CD4-positive, alpha-beta T cell treated with Interleukin-1 beta for 1 hour (primary cell): ENCODE data around the gene CDC42BPG.

ENCODE experiments used
- DNase-seq, 2 donors: peaks; one replicate each; pipeline ENCODE4 v3.0.0-alpha.2; 2020 to 2022

CDC42BPG gene

DNA sequence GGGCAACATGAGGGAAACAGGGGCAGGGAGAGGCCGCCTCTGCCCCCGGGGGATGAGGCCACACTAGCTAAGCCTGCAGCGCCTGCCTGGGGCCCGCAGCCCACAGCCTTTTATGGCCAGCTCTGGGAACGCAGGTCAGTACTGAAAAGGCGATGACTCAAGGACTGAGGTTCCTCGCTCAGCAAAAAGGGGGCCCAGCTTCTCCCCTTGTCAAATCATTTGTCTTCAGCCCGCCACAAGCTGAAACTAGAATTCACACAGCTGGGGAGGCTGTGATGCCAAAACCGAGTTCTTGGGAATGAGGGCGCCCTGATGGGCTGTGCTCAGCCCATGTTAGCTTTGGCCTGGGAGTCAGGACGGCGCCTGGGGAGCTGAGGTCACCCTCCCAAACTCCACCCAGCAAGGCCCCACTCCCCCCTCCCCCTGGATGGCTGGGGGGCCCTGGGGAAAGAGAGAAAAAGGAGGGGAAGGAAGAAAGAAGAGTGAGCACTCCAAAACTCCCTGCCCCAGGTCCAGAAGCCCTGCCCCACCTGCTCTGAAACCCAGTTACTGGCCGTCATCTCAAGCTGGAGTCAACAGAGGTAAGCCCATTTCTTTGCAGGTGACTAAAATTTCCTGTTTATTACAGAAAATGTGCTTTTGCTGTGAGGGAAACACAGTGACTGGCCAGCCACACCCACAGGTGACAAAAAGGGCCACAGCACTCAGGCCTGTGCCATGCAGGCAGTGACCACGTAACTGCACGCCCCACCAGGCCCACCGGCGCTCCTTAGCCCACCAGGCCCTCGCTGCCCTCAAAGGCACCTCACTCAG is 20.2 kb upstream of the CDC42BPG start:
- DNase-seq, result no peak

DNA sequence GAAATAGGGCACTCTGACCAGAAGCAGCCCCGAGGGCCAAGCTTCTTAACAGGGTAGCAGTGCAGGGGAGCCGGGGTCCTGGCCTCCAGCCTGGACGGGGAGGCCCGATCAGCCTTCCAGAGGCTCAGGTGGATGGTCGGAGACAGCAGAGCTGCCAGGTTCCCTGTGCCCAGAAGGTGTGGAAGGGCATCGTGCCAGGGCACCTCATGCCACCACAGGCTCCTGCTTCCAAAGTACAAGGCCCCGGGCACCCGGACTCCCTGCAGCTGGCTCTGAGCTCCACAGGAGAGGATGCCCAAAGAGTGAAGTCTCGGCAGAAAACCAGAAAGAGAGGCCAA is 19.7 kb upstream of the CDC42BPG start:
- DNase-seq, result no peak

DNA sequence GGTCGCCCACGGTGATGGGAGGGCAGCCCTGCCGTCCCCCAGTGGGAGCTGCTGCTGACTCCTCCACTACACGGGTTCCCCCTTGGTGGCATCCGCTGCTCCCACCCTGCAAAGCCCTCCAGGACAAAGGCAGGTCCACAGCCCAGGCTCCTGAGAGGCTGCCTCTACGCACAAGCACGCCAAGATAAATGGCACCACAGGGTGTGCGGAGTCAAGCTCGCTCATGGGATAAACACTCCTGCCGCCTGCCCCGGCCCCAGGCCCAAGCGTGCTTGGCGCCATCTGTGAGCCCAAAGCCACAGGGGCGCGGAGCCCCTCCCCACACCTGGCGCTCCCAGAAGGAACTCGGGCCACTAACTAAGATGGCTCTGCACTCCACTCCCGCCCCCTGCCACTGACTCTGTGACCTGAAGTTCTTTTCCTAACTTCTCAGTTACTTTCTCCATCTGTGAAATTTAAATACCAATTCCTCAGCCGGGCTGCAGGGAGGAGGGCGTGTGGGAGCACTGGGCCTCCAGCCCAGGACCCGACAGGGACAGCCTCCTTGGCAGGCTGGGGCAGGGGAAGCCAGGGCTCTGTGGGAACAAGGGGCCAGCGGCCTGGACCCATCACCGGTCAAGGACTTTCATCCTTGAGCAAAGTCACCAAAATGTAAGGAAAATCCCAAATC is 19.1 kb upstream of the CDC42BPG start:
- no peak for DNase-seq

DNA sequence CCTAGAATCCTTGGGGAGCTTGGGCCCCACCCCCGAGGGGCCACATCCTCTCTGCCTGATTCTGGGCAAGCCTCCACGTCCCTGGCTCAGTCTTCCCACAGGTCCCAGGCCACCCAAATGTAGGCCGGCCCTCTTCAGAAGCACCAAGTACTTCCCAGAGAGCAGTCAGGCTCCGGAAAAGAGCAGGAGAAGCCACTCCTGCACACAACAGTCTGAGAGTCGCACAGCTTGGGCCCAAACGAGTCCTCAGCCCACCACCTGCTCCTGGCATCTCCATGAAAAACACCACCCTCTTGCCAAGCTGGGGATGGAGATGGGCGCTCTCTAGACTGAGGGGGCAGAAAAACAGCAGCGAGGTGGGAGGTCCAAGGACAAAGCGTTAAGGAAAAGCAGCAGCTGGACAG is 18.5 kb upstream of the CDC42BPG start:
- DNase-seq, result no peak

DNA sequence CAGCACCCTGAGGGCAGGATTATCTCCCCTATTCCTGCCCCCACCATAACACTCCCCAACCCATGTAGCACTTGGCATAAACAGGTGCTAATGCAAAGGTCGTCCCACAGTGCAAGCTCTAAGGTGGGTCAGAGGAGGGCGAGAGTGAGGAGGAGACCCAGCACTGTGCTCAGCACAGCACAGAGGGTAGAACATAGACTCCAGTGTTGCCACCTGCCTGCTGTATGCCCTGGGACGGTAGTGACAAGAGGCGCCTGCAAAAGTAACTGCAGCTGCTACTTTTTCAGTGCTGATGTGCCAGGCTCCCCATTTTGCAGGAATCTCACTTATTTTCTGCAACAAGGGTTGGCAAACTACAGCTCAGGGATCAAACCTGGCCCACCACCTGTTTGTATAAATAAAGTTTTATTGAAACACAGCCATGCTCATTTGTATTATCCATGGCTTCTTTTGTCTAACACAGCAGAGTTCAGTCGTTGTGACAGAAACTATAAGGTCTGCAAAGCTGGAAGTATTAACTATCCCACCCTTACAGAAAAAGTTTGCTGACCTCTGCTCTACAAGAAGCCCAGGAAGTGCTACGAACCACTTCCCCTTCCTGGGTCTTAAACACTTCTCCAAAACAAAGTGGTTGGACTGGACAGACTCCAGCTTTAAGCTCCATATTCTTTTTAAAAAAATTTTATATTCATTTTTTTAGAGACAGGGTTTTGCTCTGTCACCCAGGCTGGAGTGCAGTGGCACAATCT is 16.9 kb upstream of the CDC42BPG start:
- DNase-seq, result no peak

DNA sequence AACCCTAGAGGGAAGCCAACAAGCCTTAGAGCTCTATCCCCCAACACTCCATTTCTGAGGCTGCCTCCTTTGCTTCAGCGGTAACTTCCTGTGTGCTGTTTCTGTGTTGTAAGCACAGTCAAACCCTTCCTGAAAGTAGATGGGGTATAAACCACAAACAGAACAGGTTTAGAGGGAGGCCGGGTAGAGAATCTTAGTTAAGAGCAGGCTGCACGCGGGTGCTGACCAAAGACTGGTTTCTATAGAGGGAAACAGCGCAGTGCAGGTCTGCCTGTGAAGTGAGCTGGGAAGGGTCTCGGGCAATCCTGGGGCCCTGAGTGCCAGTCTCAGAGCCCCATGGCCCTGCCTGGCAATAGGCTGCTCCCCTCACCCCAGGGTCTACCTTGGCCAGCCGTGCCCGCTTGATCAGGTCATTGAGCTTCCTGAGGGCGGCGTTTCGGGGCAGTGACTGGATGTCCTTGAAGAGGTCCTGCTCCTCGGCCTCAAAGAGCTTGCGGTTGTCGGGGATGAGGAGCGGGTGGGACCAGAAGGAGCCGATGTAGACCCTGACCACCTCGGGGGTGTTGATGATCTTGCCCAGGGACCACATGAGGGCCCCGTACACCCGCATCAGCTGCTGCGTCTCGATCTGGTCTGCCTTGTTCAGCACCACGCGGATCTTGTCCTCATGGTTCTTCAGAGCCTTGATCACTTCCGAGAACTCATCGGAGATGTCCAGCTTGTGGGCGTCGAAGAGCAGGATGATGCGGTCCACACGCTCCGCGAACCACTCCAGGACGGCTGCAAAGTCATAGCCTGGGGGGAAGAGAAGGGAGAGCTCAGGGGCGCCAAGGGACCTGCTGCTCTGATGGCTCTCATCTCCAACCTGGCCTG is 15.3 kb upstream of the CDC42BPG start:
- peak; percentile 64 to 76 for DNase-seq

DNA sequence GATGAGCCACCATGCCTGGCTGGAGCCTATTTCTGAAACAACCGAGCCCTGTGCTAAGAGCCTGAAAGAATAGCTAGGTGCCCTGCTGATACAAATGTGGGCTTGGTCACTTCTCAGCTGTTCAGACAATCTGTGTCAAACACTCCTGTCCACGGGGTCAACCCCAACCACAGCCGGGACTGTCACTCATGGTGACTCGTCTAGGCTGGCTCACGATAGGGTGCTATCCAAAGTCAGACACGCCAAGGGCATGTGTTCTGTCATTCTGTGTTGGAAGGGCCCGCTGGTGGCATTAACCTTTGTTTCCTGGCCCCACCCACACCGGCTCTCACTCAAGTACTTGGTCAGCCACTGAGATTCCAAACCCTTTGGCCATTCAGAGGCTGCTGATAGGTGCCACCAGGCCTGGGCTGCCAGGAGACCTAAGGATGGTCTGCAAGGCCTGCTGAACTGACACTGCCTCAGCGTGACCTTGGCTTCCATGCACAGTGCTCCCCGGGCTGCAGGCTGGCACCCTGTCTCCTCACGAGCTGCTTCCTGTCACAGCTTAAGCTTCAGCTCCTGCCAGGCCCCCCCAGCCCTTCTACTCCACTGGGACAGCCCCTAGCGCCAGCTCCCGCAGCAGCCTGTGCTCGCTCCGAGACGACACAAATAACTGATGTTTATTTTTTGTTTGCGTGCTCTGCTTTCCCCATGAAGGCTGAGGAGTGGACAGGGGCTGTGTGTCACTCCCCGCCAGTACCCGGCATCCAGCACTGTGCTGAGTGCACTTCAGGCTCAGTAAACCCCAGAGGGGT is 14.2 kb upstream of the CDC42BPG start:
- peak; percentile 61 to 65 for DNase-seq

DNA sequence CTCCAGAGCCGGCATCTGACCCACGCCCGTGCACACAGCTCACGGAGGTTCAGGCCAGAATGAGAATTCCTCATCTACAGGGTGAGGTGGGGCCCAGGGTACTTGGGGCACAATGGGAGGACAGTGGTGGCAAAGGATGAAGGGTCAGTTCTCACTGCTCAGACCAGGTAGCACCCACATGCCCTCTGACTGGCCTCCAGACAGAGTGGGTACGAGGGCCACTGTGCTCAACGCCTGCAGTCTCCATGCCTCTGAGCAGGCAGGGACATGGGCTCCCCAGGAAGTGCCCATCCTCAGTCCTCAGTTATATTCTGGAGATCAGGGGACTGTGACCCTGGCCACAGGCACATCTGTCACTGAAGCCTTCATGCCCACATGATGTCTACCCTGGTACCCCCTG is 13.0 kb upstream of the CDC42BPG start:
- no peak for DNase-seq

DNA sequence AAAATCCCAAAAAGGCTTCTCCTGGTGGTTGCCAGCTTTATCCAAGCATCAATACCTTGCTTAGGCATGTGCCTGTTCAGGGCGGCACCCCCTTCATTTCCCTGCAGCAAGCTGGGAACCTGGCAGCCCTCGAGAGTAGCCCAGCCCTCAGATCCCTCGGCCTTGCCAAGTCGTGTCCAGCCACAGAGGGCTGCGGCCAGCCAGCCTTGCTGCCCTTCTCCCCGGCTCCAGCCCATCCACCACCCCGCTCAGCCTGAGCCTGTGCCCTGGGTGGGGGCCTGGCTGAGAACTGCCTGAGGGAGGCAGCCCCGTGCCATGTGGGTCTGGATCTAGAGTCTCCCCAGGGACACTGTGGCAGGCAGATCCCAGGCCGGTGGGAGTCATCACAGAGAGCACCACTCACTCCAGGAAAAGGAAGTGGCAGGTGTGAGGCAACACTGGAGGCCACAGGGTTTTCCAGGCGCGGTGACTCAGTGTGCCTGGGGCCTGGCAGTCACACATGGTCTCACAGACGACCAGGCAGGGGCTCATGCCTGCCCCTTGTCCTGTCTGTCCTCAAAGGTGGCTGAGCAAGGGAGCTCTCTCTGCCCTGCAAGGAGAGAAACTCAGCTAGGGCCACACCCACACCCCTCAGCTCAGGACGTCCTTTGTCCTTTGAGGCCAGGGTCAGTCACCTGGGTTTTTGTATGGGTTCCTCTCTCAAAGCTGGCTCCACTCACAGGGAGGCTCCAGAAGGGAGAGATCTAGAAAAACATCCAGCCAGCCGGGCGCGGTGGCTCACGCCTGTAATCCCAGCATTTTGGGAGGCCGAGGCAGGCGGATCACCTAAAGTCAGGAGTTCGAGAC is 12.2 kb upstream of the CDC42BPG start:
- peak in 1 of 2 donors; percentile 82 for DNase-seq

DNA sequence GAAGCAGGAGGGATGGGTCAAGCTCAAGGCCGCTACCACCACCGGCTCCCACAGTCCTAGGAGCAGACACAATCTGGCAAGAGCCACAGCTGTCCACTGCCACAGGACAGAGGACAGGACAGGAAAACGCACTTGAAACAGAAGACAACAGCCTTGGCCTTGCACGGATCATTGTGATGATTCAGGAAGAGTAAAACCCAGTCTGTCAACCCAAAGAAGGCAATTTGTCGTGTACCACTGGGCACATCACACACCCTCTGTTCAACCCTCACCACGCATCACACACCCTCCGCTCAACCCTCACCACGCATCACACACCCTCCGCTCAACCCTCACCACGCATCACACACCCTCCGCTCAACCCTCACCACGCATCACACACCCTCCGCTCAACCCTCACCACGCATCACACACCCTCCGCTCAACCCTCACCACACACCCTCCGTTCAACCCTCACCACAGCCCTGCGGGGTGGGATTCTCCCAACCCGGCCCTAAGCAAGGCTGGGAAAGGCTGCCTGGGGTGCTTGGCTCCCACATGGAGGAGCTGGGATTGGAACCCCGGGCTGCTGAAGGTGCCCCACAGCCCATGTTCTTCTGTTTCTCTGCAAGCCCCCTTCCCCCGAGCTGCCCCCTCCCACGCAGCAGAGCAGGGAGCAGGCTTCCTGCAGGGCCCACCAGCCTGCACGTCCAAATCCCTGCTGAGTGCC is 11.3 kb upstream of the CDC42BPG start:
- DNase-seq, result no peak

DNA sequence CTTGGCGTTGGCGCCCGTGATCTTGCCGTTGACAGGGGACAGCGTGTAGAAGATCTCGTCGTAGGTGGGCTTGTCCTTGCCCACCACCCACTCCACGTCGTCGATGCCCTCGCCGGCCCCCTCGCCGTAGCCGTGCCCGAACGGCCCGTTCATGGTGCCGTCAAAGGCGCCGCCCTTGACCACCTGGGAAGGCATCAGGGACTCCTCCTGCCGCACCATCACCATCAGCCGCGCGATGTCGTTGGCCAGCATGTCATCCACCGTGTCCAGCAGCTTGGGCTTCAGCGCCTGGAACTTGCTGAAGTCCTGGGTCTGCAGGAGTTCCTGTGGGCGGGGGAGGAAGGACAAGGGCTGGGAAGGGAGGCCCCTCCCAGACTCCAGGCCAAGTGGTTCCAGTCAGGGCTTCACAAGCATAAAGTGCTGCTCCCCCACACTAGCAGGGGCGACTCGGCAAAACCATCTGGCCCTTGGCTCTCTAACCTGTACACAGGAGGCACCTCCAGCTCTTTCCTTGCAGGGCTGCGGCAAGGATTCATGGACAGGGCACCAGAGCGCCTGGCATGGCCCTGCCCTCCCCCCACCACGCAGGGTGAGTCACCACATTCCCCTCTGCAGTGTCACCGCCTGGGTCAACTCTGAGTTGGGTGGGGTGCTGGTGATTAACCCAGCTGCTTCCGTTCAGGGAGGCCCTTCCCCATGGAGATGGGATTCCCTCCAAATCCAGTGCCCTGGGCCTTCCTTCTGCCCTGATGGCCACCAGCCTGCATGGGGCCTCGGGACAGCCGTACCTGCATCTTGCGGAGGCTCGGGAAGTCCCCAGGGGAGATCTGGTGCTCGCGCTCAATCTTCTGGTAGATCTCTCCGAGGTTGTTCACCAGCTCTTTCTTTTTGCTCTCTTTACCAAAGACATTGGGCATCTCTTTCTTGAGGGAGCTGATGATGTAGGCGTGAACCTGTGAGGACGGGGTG is 10.4 kb upstream of the CDC42BPG start:
- DNase-seq, result peak; percentile 40 to 76

DNA sequence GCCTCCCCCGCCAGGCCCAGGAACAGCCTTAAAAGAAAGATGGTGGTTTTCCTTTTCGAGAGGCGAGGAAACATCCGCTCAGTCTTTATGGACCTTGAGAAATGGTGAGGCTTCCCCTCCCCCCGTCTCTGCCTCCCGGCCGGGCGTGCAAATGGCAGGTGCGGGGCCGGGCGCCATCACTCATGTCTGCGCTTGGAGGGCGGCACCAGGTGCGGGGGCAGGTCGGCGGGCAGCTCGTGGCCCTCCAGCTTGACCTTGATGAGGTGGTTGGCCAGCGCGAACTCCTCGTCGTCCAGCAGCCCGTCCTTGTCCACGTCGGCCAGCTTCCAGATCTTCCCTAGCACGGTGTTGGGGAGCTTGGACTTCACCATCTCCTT is 9.7 kb upstream of the CDC42BPG start:
- DNase-seq, result no peak

DNA sequence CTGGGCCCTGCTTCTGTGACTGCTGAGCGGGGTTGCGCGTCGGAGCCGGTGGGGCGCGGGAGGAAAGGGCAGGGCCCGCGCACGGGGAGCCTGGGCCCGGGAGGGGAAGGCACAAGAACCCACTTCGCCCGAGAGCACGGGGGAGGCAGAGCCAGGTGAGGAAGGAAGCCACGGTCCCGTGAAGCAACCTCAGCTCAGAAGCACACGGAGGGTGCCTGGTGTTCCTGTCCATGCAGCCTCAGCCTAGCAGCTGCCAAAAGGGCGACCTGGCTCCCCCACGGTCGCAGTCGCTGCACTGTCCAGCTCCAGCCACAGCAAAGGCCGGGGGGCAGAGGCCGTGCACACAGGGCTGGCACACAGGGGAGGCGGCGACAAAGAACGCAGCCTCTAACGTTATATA is 9.3 kb upstream of the CDC42BPG start:
- peak in 1 of 2 donors; percentile 49 for DNase-seq

DNA sequence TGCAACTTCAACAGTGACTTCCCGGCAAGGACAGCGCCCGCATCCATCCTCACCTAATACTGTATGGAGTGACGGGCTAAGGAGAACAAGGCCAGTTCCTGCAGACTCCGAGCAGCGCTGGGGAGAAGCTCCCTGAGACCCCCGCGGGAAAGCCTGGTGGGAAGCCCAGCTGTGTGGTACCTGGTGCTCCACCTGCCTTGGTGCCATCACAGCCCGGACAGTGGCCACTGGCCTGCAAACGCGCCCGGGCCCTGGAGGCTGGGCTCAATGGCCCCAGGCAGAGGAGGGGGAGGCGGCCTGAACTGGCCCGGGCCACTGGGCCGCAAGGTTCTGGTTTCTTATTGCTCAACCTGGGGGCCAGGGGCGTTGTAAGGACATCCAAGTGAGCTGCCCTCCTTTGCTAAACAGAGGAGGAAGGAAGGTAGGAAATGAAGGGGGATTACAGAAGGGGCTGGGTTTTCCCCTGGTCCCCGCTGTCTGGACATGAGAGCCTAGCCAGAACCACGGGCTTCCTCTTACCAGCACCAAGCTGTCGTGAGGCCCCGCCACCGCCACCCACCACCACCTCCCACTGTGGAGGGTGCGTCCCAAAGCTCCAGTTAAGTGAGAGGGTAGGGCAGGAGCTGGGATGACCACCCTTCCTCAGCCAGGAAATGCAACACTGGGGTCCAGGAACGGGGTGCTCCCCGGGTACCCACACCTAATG is 8.5 kb upstream of the CDC42BPG start:
- peak in 1 of 2 donors; percentile 58 for DNase-seq

DNA sequence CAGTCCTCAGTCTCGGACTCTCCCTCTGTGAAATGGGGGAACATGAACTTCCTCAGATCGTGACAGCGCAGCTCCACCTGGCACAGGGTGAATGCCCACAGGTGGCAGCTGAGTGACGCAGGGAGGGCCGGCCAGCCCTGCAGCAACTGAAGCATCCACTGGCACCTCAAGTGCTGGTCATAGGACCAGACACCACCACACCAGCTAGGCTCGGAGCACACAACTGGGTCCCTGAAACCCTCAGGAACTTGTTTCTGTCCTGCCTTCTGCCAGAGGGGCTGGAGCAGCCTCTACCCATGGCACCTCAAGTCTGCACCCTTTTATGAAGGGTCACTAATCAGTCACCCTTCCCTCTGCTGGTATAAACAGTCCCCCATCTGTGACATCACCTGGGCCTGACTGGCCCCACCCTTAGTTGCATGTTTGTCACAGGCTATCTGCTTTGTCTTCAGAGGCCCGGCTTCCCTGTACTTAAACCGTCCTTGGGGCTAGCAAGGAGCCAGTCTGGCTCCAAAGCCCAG is 7.4 kb upstream of the CDC42BPG start:
- peak in 1 of 2 donors; percentile 71 for DNase-seq

DNA sequence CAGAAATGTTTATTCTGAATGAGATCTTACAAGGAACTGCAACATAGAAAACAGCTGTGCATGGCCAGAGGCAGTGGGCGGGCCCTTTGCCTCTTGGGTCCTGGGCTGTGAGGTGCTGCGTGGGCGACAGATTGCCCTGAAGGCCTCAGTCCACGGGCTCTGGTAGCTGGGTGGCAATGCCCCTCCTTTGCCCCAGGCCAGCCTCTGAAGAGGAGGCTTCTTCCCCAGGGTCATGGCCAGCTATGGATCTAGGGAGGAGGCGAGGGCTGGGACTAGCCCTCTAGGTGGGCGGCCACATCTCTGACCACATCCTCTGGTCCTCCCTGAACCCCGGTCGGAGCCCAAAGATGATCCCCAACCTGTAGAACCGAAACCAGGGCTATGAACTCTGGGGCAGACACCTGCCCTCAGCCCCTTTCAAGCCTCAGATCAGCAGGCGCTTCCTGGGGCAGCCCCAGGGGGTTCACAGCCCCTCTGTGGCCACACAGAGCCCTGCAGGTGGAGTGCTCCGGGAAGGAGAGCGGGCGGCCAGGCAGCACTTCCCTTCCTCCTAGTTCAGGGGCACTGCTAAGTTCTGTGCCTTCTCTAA is 6.6 kb upstream of the CDC42BPG start:
- peak; percentile 74 to 81 for DNase-seq

DNA sequence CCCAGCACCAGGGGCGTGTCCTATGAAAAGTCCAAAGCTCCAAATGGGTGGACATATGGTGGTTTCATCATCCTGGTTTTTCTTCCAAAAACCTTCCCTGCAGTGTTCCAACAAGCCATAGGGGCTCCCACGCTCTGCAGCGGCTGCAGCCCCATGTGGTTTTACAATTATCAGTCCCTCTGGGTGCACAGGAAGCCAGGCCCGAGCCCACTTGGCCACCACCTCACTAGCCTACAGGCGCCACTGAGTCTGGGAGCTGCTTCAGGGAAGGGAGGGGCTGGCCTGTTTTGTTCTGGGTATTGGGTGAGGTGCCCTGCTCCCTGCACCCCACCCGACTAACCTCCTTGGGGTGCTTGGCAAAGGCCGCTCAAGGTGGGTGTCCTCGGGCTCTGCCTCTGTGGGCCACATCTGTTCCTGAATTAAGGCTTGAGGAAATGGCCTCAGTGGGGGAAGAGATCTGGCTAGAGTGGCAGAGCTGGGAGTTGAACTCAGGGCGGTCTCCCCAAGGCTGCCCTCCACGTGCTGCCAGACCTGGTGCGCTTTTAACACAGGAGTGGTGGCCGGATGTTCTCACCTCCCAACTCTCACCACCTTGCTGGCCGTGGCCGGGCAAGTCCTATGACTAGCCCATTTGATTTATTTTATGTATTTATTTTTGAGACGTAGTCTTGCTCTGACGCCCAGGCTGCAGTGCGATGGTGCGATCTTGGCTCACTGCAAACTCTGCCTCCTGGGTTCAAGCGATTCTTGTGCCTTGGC is 5.3 kb upstream of the CDC42BPG start:
- no peak for DNase-seq
